OCI-LY3 (cell line): ENCODE data around the gene SEMA4A.

Experiments used
- CTCF ChIP-seq: fragments of 200-600, 300-600 bp; sonication (generic); IDR thresholded peaks from 2 replicates; pipeline ENCODE4 v1.5.1; 2014; ENCODE audit warnings: antibody characterized with exemption, low read length, low read depth
- EZH2phosphoT487 ChIP-seq: fragments of 200-600 bp; shearing (Covaris generic); IDR thresholded peaks from 2 replicates; pipeline ENCODE4 v1.6.1; 2018; ENCODE audit warnings: antibody characterized with exemption, mixed run types, low read depth

GRCh38 chr1:156226782-156227181, 73.4 kb downstream of the SEMA4A start:
- TF ChIP-seq CTCF (no peak), EZH2phosphoT487 (no peak)
